Endothelial cell of umbilical vein (primary cell): ENCODE data around the gene UBE2G1. TPM values are rescaled to one million over a fixed set of nuclear protein-coding genes. Genes with fewer than 3 reads are reported as not detected.

Experiments
- BruUV-seq: library from RNA; stranded (reverse); fragments of 400-500 nt; replicated peaks from 2 replicates; lab custom pipeline; 2021; lab: Mats Ljungman, UMichigan
- CTCF ChIA-PET: fragments of 300-600, 350-600 bp; sonication (Branson Sonifier 250); formaldehyde crosslinking; loops from one replicate; lab custom pipeline; 2021; ENCODE audit warnings: antibody characterized with exemption, inconsistent platforms; lab: Charles Lee
- POLR2A ChIA-PET: fragments of 300-600, 350-600 bp; sonication (Branson Sonifier 250); formaldehyde crosslinking; loops from one replicate; lab custom pipeline; 2021; ENCODE audit warnings: antibody characterized with exemption, inconsistent platforms; lab: Charles Lee
- DNase-seq: peaks from one replicate; pipeline ENCODE4 v3.0.0-alpha.2; 2011; ENCODE audit warnings: low read depth, low spot score
- FAIRE-seq: peaks from 2 replicates; lab custom pipeline; 2011; peaks lifted over from hg19 to GRCh38; lab: Jason Lieb, UNC
- H2AFZ ChIP-seq: 2 replicates; pipeline ENCODE4 v1.6.0; 2012; ENCODE audit warnings: low read depth, low read length, control low read depth, inconsistent platforms
- H3K27ac ChIP-seq: 2 replicates; pipeline ENCODE4 v1.5.1; 2011; ENCODE audit warnings: low read depth, mild to moderate bottlenecking, control low read depth, low read length, moderate library complexity; ENCODE audit not compliant: insufficient read depth
- H3K27me3 ChIP-seq, 2 experiments: 2 replicates each; pipeline versions ENCODE4 v1.6.0 to v1.6.1; 2011; ENCODE audit warnings: low read length in 2 of 2, mixed read lengths in 1 of 2; ENCODE audit not compliant: control insufficient read depth in 2 of 2, insufficient read depth in 2 of 2
- H3K36me3 ChIP-seq, 2 experiments: 2 replicates in 1 of 2; 3 replicates in 1 of 2; pipeline ENCODE4 v1.5.1; 2011; ENCODE audit warnings: low read length in 2 of 2, mild to moderate bottlenecking in 1 of 2, moderate library complexity in 1 of 2; ENCODE audit not compliant: control insufficient read depth in 2 of 2, insufficient read depth in 2 of 2; ENCODE audit errors: extremely low read depth in 1 of 2
- H3K4me1 ChIP-seq: 3 replicates; pipeline ENCODE4 v1.5.1; 2011; ENCODE audit warnings: mild to moderate bottlenecking, low read length; ENCODE audit not compliant: control insufficient read depth, insufficient read depth; ENCODE audit errors: extremely low read depth
- H3K4me2 ChIP-seq: 2 replicates; pipeline ENCODE4 v1.6.1; 2011; ENCODE audit warnings: low read length, control low read depth, mixed read lengths; ENCODE audit not compliant: insufficient read depth
- H3K4me3 ChIP-seq, 3 experiments: fragments of 200-600 bp in 1 of 3; sonication (generic), shearing (Covaris generic) in 1 of 3; replicated peaks in 1 of 3; 2 replicates each; pipeline ENCODE4 v1.5.1; 2011 to 2016; ENCODE audit warnings: control low read depth in 3 of 3, low read length in 3 of 3, mild to moderate bottlenecking in 2 of 3, inconsistent platforms in 1 of 3, low read depth in 1 of 3, moderate library complexity in 1 of 3; ENCODE audit not compliant: insufficient read depth in 1 of 3
- H3K79me2 ChIP-seq: 2 replicates; pipeline ENCODE4 v1.6.0; 2012; ENCODE audit warnings: low read length, inconsistent platforms; ENCODE audit not compliant: control insufficient read depth, insufficient read depth
- H3K9ac ChIP-seq: replicated peaks from 2 replicates; pipeline ENCODE3; 2011; ENCODE audit warnings: low read length, control low read depth; ENCODE audit not compliant: insufficient read depth; ENCODE audit errors: extremely low read depth
- H3K9me1 ChIP-seq: replicated peaks from 3 replicates; pipeline ENCODE4 v1.6.0; 2011; ENCODE audit warnings: mild to moderate bottlenecking, low read length; ENCODE audit not compliant: control insufficient read depth, insufficient read depth; ENCODE audit errors: extremely low read depth
- H3K9me3 ChIP-seq: replicated peaks from 2 replicates; pipeline ENCODE4 v1.5.1; 2012; ENCODE audit warnings: low read length, inconsistent platforms; ENCODE audit not compliant: control insufficient read depth, insufficient read depth
- H4K20me1 ChIP-seq: replicated peaks from 2 replicates; pipeline ENCODE3; 2011; ENCODE audit warnings: mild to moderate bottlenecking, low read length; ENCODE audit not compliant: control insufficient read depth, insufficient read depth; ENCODE audit errors: extremely low read depth
- EZH2 ChIP-seq: IDR thresholded peaks from 2 replicates; pipeline ENCODE4 v1.6.1; 2012; ENCODE audit warnings: borderline replicate concordance, low read depth, mild to moderate bottlenecking, moderate library complexity, low read length, inconsistent platforms; ENCODE audit not compliant: severe bottlenecking
- FOS ChIP-seq: IDR thresholded peaks from 2 replicates; pipeline ENCODE4 v1.6.1; 2011; ENCODE audit warnings: mild to moderate bottlenecking, low read length, moderate library complexity, borderline replicate concordance; ENCODE audit not compliant: insufficient read depth
- GATA2 ChIP-seq: IDR thresholded peaks from 2 replicates; pipeline ENCODE4 v1.7.0; 2011; ENCODE audit warnings: low read depth, mild to moderate bottlenecking, moderate library complexity, mixed read lengths, low read length; ENCODE audit not compliant: insufficient read length, insufficient read depth
- JUN ChIP-seq: IDR thresholded peaks from 2 replicates; pipeline ENCODE4 v1.6.1; 2011; ENCODE audit warnings: borderline replicate concordance, low read depth; ENCODE audit not compliant: insufficient read length, insufficient read depth
- MYC ChIP-seq: IDR thresholded peaks from one replicate; pipeline ENCODE4 v1.6.1; 2011; ENCODE audit warnings: mild to moderate bottlenecking, low read depth, low read length
- POLR2A ChIP-seq: IDR thresholded peaks from 2 replicates; pipeline ENCODE4 v1.6.1; 2012; ENCODE audit warnings: low read depth, mild to moderate bottlenecking, control low read depth, low read length
- POLR2AphosphoS5 ChIP-seq: IDR thresholded peaks from 2 replicates; pipeline ENCODE4 v1.6.1; 2012; ENCODE audit warnings: low read depth, mild to moderate bottlenecking, control low read depth, low read length, moderate library complexity; ENCODE audit not compliant: insufficient read depth
- dilution Hi-C: fragments of 300-500 bp; cut with MboI; formaldehyde crosslinking; loops from one replicate; pipeline ENCODE4 v1.15.0; 2019; ENCODE audit warnings: low sequenced_read_pairs; ENCODE audit not compliant: extremely low pct_ligation_motif_present
- intact Hi-C: fragments of 100-400 bp; cut with micrococcal nuclease; formaldehyde crosslinking; loops from one replicate; pipeline ENCODE4 v1.10.0; 2022
- polyA plus RNA-seq, 4 experiments: library from polyadenylated mRNA; depleted of rRNA in 3 of 4; stranded (reverse) in 3 of 4; unstranded in 1 of 4; fragments of >200 nt; gene quantifications; 2 replicates each; pipeline versions ENCODE4 v1.2.1 to v1.2.3, GENCODE V29; 2011 to 2012; ENCODE audit warnings: missing spikeins in 1 of 4
- total RNA-seq: library from RNA; stranded (reverse); gene quantifications from 2 replicates; pipeline ENCODE4 v1.2.3, GENCODE V29; 2021
- TF ChIP-seq, protein P1 (sequence below), 2 donors: IDR thresholded peaks; 1 replicate in 1 of 2; 2 replicates in 1 of 2; pipeline ENCODE4 v1.5.1; 2011; ENCODE audit warnings: low read length in 2 of 2, mild to moderate bottlenecking in 2 of 2, moderate library complexity in 2 of 2, control low read depth in 1 of 2, inconsistent platforms in 1 of 2, low read depth in 1 of 2; ENCODE audit not compliant: insufficient read depth in 1 of 2; ENCODE audit errors: extremely low read depth in 1 of 2
- TF ChIP-seq, protein P2 (sequence below): IDR thresholded peaks from 2 replicates; pipeline ENCODE4 v1.6.1; 2011; ENCODE audit not compliant: insufficient read depth, insufficient read length

UBE2G1 gene
- total and polyA plus RNA-seq, 2 donors (not counting 3 experiments of a cell fraction or from before 2014, with no cell fraction given), result 29.2 to 79.6 TPM

DNA sequence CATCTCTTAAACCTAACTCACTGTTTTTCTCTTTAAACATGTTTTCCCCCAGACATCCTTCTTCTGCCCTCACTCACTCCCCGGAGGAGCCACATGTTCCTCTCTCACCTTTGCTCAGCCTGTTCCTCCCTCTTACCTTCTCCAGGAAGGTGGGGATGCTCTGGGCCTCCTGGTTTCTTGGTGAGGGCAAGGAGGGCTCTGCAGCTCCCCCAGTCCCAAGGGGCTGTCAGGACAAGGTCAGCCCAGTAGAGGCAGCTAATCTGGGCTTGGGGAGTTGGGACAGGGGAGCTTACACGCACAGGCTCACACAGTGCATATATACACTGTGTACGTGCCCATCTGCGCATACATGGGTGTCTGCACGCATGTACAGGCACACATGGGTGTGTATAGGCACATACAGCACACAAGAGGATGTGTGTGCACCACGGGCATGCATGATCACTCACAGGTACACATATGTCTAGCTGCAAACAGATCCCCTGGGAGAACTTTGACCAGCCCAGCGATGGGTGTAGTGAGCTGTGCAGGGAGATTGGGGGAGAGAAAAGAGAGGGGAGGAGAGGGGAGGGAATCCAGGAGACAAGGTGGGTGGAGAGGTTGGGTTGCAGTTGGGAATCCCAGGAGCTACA lies 38.7 kb upstream of the UBE2G1 start:
- H3K27ac ChIP-seq, result no peak overlapping the region
- no peaks in the 10 kb centered on the region for H3K27me3 ChIP-seq
- ChIA-PET CTCF (interaction anchor here (1.0 to 1.3 kb wide), 2 partner anchors 189 to 205 kb away, joined by 3 to 9 read pairs; no protein-coding TSS in a partner anchor), POLR2A (no interaction called here)
- H3K36me3 ChIP-seq, result no peaks in the 10 kb centered on the region
- dilution Hi-C loops (no loop called here), intact Hi-C loops (no loop called here)
- H3K4me3 ChIP-seq, result no peak overlapping the region
- no peak overlapping the region for H2AFZ ChIP-seq
- DNase-seq, result no peak
- no TSS peak for BruUV-seq
- no peaks in the 10 kb centered on the region for H3K9me3 ChIP-seq
- H4K20me1 ChIP-seq, result no peaks in the 10 kb centered on the region
- H3K4me2 ChIP-seq, result no peak overlapping the region
- TF ChIP-seq JUN, result no peak
- H3K9me1 ChIP-seq, result no peaks in the 10 kb centered on the region
- H3K9ac ChIP-seq, result no peak overlapping the region
- no peaks in the 10 kb centered on the region for H3K79me2 ChIP-seq
- no peak for FAIRE-seq
- H3K4me1 ChIP-seq, result no peaks in the 10 kb centered on the region

DNA sequence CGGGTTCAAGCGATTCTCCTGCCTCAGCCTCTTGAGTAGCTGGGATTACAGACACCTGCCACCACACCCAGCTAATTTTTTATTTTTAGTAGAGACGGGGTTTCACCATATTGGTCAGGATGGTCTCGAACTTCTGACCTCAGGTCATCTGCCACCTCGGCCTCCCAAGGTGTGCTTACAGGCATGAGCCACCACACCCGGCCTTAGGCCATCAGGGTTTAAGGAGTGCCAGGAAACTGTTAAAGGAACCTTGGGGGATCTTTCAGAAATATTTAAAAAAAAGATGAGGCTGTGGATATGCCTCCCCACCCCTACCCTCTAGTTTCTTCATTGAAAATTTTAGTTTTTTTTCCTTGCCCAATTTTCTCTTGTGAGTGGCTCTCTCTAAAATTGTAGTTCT lies 31.4 kb upstream of the UBE2G1 start:
- Histone ChIP-seq H3K9me1 (no peaks in the 10 kb centered on the region), H3K36me3 (no peaks in the 10 kb centered on the region), H3K79me2 (no peaks in the 10 kb centered on the region), H3K9me3 (no peaks in the 10 kb centered on the region), H4K20me1 (no peaks in the 10 kb centered on the region), H3K4me2 (no peak overlapping the region), H3K4me1 (no peaks in the 10 kb centered on the region), H3K27me3 (no peaks in the 10 kb centered on the region), H2AFZ (no peak overlapping the region), H3K9ac (no peak overlapping the region), H3K27ac (no peak overlapping the region), H3K4me3 (no peak overlapping the region)
- ChIA-PET CTCF (no interaction called here), POLR2A (no interaction called here)
- dilution Hi-C loops, result no loop called here
- BruUV-seq, result no TSS peak
- no peak for FAIRE-seq
- no peak for DNase-seq
- TF ChIP-seq FOS (no peak), JUN (no peak), MYC (no peak), EZH2 (no peak), GATA2 (no peak), POLR2AphosphoS5 (no peak), POLR2A (no peak)
- TF ChIP-seq, protein P1, sequence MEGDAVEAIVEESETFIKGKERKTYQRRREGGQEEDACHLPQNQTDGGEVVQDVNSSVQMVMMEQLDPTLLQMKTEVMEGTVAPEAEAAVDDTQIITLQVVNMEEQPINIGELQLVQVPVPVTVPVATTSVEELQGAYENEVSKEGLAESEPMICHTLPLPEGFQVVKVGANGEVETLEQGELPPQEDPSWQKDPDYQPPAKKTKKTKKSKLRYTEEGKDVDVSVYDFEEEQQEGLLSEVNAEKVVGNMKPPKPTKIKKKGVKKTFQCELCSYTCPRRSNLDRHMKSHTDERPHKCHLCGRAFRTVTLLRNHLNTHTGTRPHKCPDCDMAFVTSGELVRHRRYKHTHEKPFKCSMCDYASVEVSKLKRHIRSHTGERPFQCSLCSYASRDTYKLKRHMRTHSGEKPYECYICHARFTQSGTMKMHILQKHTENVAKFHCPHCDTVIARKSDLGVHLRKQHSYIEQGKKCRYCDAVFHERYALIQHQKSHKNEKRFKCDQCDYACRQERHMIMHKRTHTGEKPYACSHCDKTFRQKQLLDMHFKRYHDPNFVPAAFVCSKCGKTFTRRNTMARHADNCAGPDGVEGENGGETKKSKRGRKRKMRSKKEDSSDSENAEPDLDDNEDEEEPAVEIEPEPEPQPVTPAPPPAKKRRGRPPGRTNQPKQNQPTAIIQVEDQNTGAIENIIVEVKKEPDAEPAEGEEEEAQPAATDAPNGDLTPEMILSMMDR (IDR thresholded peaks at IDR 0.05; ENCODE audit: extremely low read depth in 1 of 2, insufficient read depth in 1 of 2, low read depth in 1 of 2, low read length in 2 of 2), result no peak
- TF ChIP-seq, protein P2, sequence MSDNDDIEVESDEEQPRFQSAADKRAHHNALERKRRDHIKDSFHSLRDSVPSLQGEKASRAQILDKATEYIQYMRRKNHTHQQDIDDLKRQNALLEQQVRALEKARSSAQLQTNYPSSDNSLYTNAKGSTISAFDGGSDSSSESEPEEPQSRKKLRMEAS, result no peak
- intact Hi-C loops, result no loop called here
